Activated T-helper 1 cell treated with anti-CD3 and anti-CD28 coated beads, Interleukin-12 subunit alpha, Interleukin-12 subunit beta, Interleukin-2, Interleukin-4 antibody, amounts not matched to agents 30 ng/mL and 10 ng/mL and 1 ng/mL, durations not matched to agents 14 hours and 24 hours and 36 hours (primary cell): Measurements from ENCODE around the gene TNS1. TPM values are rescaled to one million over a fixed set of nuclear protein-coding genes. Genes with fewer than 3 reads are reported as not detected.

ENCODE experiments used
- DNase-seq: peaks from one replicate; pipeline ENCODE4 v3.0.0; 2021; ENCODE audit warnings: low spot score
- H3K27ac Mint-ChIP-seq: one replicate; pipeline ENCODE4 v1.8.0; 2021; ENCODE audit warnings: mild to moderate bottlenecking, mixed read lengths
- H3K27me3 Mint-ChIP-seq: one replicate; pipeline ENCODE4 v1.8.0; 2022; ENCODE audit warnings: mild to moderate bottlenecking, moderate library complexity, mixed read lengths; ENCODE audit not compliant: insufficient read depth
- H3K36me3 Mint-ChIP-seq: one replicate; pipeline ENCODE4 v1.8.0; 2021; ENCODE audit warnings: low read depth, mixed read lengths
- H3K4me1 Mint-ChIP-seq: one replicate; pipeline ENCODE4 v1.8.0; 2021; ENCODE audit warnings: low read depth, mixed read lengths
- H3K4me3 Mint-ChIP-seq: one replicate; pipeline ENCODE4 v1.8.0; 2021; ENCODE audit warnings: mild to moderate bottlenecking, moderate library complexity, mixed read lengths
- H3K9me3 Mint-ChIP-seq: one replicate; pipeline ENCODE4 v1.8.0; 2021; ENCODE audit warnings: mixed read lengths
- intact Hi-C: fragments of 100-400 bp; cut with micrococcal nuclease; formaldehyde crosslinking; loops from one replicate; pipeline ENCODE4 v1.15.1; 2024
- total RNA-seq: library from RNA; stranded (reverse); gene quantifications from 2 replicates; pipeline ENCODE4 v1.2.3, GENCODE V29; 2022

TNS1 gene
- total RNA-seq, 1 donor from 2014 or later = 0.41 TPM

DNA sequence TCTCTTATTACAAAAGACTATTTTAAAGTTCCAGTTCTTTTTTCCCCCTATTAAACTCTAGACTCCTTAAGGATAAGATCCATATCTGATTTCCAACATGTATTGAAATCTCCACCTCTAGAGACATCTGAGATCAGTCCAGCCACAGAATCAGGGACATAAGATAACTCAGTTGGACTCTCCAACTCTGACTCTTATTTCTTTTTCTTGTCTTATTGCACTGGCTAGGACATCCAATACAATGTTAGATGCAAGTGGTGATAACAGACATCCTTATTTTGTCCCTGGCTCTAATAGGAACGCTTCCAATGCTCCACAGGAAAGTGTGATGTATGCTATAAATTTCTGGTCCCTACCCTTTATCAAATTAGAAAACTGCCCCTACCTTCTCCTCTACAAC, 158.1 kb downstream of the TNS1 start:
- intact Hi-C loops = no loop called here
- H3K27me3 Mint-ChIP-seq = no peaks in the 10 kb centered on the region
- no peak overlapping the region for H3K4me3 Mint-ChIP-seq
- no peaks in the 10 kb centered on the region for H3K4me1 Mint-ChIP-seq
- no peaks in the 10 kb centered on the region for H3K9me3 Mint-ChIP-seq
- no peak overlapping the region for H3K27ac Mint-ChIP-seq
- H3K36me3 Mint-ChIP-seq = no peaks in the 10 kb centered on the region
- DNase-seq = no peak

DNA sequence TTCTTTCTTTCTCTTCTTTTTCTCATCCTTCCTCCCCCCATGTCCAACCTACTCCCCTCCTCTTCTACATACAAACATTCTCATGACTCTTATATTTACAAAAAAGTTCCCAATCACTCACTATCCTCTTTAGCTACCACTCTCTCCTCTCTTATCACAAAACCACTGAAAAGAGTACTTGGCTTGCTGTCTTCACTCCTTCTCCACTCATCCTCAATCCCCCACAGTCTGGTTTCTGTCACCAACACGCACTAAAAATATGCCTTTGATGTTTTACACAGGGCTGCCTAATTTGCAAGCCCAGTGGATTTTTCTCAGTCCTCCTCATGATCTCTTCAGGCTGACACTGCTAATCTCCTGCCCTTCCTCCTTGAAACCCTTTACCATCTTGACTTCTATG, 159.5 kb downstream of the TNS1 start:
- intact Hi-C loops = no loop called here
- Mint-ChIP-seq H3K4me3 (no peak overlapping the region), H3K27ac (no peak overlapping the region), H3K9me3 (no peaks in the 10 kb centered on the region), H3K36me3 (no peaks in the 10 kb centered on the region), H3K4me1 (no peaks in the 10 kb centered on the region), H3K27me3 (no peaks in the 10 kb centered on the region)
- DNase-seq = no peak

GRCh38 chr2:217842017-217842416, 160.8 kb downstream of the TNS1 start:
- no peaks in the 10 kb centered on the region for H3K9me3 Mint-ChIP-seq
- H3K4me3 Mint-ChIP-seq = no peak overlapping the region
- no peak for DNase-seq
- H3K27me3 Mint-ChIP-seq = no peaks in the 10 kb centered on the region
- H3K4me1 Mint-ChIP-seq = no peaks in the 10 kb centered on the region
- intact Hi-C loops = no loop called here
- no peak overlapping the region for H3K27ac Mint-ChIP-seq
- no peaks in the 10 kb centered on the region for H3K36me3 Mint-ChIP-seq

- no peak for DNase-seq
- H3K4me1 Mint-ChIP-seq = no peaks in the 10 kb centered on the region
- intact Hi-C loops = no loop called here
- no peak overlapping the region for H3K27ac Mint-ChIP-seq
- H3K27me3 Mint-ChIP-seq = no peaks in the 10 kb centered on the region
- no peak overlapping the region for H3K4me3 Mint-ChIP-seq
- no peaks in the 10 kb centered on the region for H3K9me3 Mint-ChIP-seq
- no peaks in the 10 kb centered on the region for H3K36me3 Mint-ChIP-seq
Observed at GRCh38 chr2:217840522-217840921, 162.3 kb downstream of the TNS1 start.

DNA sequence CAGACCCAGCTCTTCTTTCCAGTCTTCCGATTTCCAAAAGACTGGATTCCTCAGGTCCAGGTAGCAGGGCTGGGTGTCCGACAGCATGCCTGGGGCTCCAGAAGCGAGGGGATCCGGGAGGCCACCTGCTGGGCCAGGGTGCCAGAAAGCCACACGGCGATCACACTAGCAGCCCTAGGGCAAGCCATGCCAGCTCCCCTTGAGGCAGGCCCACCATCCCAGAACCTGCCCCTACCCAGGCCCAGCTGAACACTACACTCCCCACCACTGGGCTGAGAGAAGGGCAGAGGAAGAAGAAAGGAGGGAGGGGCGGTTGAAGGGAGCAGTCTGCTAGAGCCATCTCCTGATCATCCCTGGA, 163.1 kb downstream of the TNS1 start:
- Mint-ChIP-seq H3K9me3 (no peaks in the 10 kb centered on the region), H3K27ac (no peak overlapping the region), H3K36me3 (no peaks in the 10 kb centered on the region), H3K4me3 (no peak overlapping the region), H3K4me1 (no peaks in the 10 kb centered on the region), H3K27me3 (no peaks in the 10 kb centered on the region)
- DNase-seq = no peak
- intact Hi-C loops = no loop called here

GRCh38 chr2:217839073-217839749, 163.6 kb downstream of the TNS1 start:
- no peaks in the 10 kb centered on the region for H3K36me3 Mint-ChIP-seq
- H3K27ac Mint-ChIP-seq = no peak overlapping the region
- no peaks in the 10 kb centered on the region for H3K9me3 Mint-ChIP-seq

GRCh38 chr2:217838409-217838831, 164.4 kb downstream of the TNS1 start:
- intact Hi-C loops = no loop called here
- Mint-ChIP-seq H3K27ac (no peak overlapping the region), H3K27me3 (no peaks in the 10 kb centered on the region), H3K36me3 (no peaks in the 10 kb centered on the region), H3K4me3 (no peak overlapping the region), H3K4me1 (no peaks in the 10 kb centered on the region), H3K9me3 (no peaks in the 10 kb centered on the region)
- DNase-seq = no peak

More at GRCh38 chr2:217839073-217839749, 163.6 kb downstream of the TNS1 start:
- intact Hi-C loops = no loop called here
- Mint-ChIP-seq H3K4me1 (no peaks in the 10 kb centered on the region), H3K4me3 (no peak overlapping the region), H3K27me3 (no peaks in the 10 kb centered on the region)
- DNase-seq = no peak

DNA sequence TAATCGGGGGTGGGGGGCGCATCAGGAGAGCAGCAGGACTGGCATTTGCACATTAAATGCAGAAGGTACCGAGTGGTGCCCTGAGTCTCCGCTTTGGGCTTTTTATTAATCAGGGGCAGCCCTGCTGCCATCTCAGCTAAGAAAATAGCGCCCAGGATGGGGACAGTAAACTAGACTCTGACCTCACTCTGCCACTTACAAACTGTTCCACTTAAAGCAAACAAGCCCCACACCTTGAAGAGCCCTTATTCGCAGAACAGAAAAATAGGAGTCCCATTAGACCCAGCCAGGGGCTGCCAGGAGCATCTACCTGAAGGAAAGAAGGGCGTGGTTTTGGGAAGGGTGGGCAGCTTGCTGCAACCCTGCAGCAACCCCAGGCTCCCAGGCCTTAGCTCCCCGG, 165.3 kb downstream of the TNS1 start:
- no peak overlapping the region for H3K27ac Mint-ChIP-seq
- no peak overlapping the region for H3K4me3 Mint-ChIP-seq
- intact Hi-C loops = no loop called here
- H3K27me3 Mint-ChIP-seq = no peaks in the 10 kb centered on the region
- H3K36me3 Mint-ChIP-seq = no peaks in the 10 kb centered on the region
- no peak for DNase-seq
- H3K4me1 Mint-ChIP-seq = no peaks in the 10 kb centered on the region
- H3K9me3 Mint-ChIP-seq = no peaks in the 10 kb centered on the region

DNA sequence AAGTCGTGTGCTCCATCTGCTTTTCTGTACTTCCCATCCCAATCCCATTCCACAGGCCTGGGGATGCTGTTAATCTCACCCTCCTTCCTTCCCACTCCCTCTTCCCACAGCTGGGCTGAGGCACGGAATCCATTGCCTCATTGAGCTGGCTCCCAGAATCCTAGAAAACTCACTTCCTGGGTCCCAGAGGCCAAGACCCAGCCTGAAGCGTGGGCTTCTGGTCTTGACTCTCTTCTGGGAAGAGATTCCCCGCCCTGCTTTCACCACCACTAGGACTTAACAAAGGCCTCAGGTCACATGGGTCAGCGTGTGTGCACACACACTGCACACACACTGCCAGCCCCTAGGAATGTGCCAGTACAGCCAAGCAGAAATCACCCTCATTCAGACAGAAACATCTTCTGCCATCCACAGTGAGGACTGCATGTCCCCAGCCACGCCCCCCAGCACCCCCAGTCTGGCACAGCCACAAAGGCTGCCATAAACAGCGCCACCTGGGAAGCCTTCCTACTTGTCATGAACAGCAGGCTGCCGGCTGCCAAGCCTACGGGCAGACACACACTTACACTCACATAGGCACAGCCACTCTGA, 165.8 kb downstream of the TNS1 start:
- no peak overlapping the region for H3K27ac Mint-ChIP-seq
- no peaks in the 10 kb centered on the region for H3K9me3 Mint-ChIP-seq
- no peak overlapping the region for H3K4me3 Mint-ChIP-seq
- no peaks in the 10 kb centered on the region for H3K36me3 Mint-ChIP-seq
- H3K27me3 Mint-ChIP-seq = no peaks in the 10 kb centered on the region
- H3K4me1 Mint-ChIP-seq = no peaks in the 10 kb centered on the region
- DNase-seq = no peak
- intact Hi-C loops = no loop called here

DNA sequence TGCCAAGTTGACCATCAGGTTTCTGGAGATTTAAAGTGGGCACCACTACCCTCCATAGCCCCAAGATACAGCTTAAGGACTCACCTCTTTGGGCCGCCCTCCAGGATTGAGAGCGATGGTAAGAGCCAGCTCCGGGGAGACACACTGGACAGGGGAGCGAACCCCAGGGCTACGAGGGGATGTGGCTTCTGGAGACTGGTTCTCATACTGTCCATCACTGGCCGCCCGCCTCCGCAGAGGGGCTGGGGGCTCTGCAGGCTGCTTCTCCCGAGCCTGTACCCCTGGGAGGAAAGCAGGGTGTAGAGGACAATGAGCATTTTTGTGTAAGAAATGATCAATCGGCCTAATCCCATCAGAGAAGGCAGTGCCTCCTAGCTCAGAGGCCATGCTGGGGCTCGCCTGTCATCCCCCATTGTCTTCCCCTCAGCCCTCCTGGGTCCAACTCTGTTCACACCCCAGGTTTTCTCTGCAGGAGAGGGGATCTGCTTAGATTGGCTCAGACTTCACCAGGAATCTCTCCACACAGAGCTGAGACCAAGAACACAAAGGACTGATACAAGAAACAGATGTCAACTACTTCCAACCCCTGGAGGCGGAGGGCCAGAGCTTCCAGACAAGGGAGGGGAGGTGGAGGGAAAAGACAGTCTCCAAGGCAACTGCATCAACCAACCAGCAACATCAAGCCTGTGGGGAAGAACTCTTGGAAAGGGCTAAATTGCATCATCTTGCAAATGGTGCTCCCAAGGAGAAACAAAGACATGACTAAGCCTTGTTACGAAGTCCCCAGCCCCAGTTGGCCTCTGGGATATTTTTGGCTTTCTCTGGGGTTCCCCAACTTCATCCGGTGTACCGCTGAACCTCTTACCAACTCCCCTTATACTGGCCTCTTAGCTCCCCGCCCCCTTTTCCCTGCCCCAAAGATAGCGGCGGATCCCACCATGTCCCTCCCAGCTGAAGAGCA, 166.6 kb downstream of the TNS1 start:
- H3K9me3 Mint-ChIP-seq = no peaks in the 10 kb centered on the region
- no peaks in the 10 kb centered on the region for H3K4me1 Mint-ChIP-seq
- no peaks in the 10 kb centered on the region for H3K36me3 Mint-ChIP-seq
- H3K27me3 Mint-ChIP-seq = no peaks in the 10 kb centered on the region
- no peak overlapping the region for H3K4me3 Mint-ChIP-seq
- intact Hi-C loops = no loop called here
- no peak overlapping the region for H3K27ac Mint-ChIP-seq
- no peak for DNase-seq

GRCh38 chr2:217834744-217835513, 167.9 kb downstream of the TNS1 start:
- H3K27ac Mint-ChIP-seq = no peak overlapping the region
- no peaks in the 10 kb centered on the region for H3K9me3 Mint-ChIP-seq
- no peak overlapping the region for H3K4me3 Mint-ChIP-seq
- DNase-seq = no peak
- H3K36me3 Mint-ChIP-seq = no peaks in the 10 kb centered on the region
- intact Hi-C loops = no loop called here
- no peaks in the 10 kb centered on the region for H3K4me1 Mint-ChIP-seq
- H3K27me3 Mint-ChIP-seq = no peaks in the 10 kb centered on the region

DNA sequence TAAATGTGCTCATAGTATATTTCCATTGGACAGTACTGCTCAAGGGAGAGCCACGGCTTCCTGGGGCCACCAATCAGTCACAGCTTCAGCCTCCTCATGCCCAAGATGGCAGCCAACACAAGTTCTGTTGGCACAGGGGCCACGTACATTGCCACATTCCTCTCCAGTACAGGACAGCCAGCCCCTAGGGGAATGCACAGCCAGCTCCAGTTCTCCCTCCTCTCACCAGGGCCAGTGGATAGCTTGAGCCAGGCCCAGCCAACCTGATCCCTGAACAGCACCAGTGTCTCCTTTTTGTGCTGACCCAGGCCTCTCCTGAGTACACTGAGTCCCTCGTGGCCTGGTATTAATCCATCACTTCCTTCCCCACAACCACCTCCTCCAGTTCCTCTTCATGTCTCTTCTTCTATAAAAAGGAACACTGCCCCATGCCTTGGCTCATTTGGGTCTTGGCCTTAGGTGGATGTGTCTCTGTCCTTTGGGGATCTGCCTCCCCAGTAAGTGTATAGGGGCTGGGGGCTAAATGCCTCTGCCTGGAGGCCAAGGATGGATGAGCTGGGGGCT, 168.7 kb downstream of the TNS1 start:
- Mint-ChIP-seq H3K27me3 (no peaks in the 10 kb centered on the region), H3K9me3 (no peaks in the 10 kb centered on the region), H3K4me3 (no peak overlapping the region), H3K36me3 (no peaks in the 10 kb centered on the region), H3K4me1 (no peaks in the 10 kb centered on the region), H3K27ac (no peak overlapping the region)
- no peak for DNase-seq
- intact Hi-C loops = no loop called here
